ENCODE data around the gene YIF1A. TPM values are rescaled to one million over a fixed set of nuclear protein-coding genes. Genes with fewer than 3 reads are reported as not detected.
"Not testable (repeated sequence)": the region's sequence is repeated elsewhere in the genome, so short reads cannot be mapped to it uniquely, and the experiment has no call there.

YIF1A gene
- total RNA-seq, 3 donors from 2014 or later, result 154 to 170 (median 159) TPM

DNA sequence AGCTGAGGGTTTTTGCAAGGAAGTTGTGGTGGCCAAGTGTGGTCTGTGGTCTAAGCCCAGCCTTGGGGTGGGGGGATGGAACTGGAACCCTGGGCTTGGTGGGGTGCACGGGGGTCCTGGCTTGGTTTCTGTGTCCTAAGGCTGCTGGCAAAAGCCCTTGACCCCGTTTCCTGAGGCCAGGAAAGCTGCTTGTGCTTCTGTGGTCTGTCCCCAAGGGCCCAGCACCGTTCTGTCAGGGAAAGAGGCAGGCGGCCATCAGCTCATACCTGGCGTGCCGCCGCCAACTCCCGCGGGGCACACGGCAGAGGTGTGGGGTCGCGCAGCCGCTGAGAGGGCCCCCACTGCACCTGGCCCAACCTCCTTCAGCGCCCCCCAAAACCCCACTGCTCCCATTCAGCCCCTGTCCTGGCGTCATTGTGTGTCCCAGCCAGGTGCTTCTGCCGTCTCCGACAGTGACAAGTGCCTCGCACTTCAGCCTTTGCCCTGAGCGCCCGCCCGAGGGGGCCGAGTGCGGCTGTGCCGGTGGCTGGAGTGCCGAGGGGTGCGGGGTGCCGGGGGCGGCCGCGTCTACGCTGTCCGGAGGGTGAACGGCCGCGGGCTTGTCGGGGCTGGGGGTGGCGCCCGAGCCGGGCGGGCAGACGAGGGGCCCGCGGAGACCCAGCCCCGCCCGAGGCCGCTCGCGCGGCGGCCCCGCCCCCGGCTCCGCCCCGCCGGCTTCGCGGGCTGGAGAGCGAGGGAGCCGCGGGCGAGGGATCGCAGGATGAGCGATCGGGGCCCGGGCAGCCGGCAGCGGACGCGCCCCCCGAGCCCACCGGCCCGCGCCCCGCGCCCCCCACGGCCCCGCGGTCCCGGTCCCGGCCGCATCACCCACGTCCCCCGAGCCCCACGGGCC lies 11.2 kb downstream of the YIF1A start, which contains the start of gene CNIH2:
Gene CNIH2 (plus strand): TSS at position 705 of the 892 bp plus-strand sequence. CDS start 282 bp downstream, outside the sequence.
- peak; percentile 52 to 57 for ATAC-seq
- H3K4me3 Mint-ChIP-seq, result peak within 1 kb of the TSS; percentile 64
- H3K27me3 Mint-ChIP-seq (ENCODE audit: low read depth), result no peaks in the 10 kb centered on the region
- peaks cover 41% of the 10 kb centered on the region for H3K4me1 Mint-ChIP-seq (ENCODE audit: low read depth)
- H3K9me3 Mint-ChIP-seq, result no peaks in the 10 kb centered on the region
- peaks cover 14% of the 10 kb centered on the region for H3K36me3 Mint-ChIP-seq (ENCODE audit: insufficient read depth)
- DNase-seq, result no peak

DNA sequence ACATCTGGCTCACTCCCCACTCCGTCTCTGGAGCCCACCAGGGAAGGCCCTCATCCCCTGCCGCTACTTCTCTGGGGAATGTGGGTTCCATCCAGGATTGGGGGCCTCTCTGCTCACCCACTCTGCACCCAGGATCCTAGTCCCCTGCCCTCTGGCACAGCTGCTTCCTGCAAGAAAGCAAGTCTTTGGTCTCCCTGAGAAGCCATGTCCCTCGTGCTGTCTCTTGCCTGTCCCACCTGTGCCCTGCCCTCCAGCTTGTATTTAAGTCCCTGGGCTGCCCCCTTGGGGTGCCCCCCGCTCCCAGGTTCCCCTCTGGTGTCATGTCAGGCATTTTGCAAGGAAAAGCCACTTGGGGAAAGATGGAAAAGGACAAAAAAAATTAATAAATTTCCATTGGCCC lies 11.9 kb downstream of the YIF1A start:
- H3K4me3 Mint-ChIP-seq, result not testable (repeated sequence)
- H3K4me1 Mint-ChIP-seq (ENCODE audit: low read depth), result peaks cover 40% of the 10 kb centered on the region

DNA sequence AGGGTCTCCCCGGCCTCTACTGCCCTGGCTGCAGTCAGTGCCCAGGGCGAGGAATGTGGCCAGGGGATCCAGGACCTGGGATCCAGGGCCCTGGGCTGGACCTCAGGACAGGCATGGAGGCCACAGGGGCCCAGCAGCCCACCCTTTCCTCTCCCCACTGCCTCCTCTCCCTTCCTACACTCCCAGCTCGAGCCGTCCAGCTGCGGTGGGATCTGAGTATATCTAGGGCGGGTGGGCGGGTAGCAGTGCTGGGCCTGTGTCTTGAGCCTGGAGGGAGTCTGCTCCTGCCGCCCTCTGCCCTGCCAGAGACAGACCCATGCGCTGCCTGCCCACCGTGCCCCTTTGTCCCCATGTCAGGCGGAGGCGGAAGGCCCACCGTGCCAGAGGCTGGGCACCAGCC lies 12.3 kb downstream of the YIF1A start:
- H3K36me3 Mint-ChIP-seq (ENCODE audit: insufficient read depth), result peaks cover 18% of the 10 kb centered on the region
- ATAC-seq; H3K9me3 Mint-ChIP-seq; H3K27me3 Mint-ChIP-seq (ENCODE audit: low read depth); H3K4me3 Mint-ChIP-seq; DNase-seq: not testable (repeated sequence)
- peaks cover 40% of the 10 kb centered on the region for H3K4me1 Mint-ChIP-seq (ENCODE audit: low read depth)

More for the DNA sequence above, 11.9 kb downstream of the YIF1A start:
- DNase-seq; ATAC-seq; H3K9me3 Mint-ChIP-seq; H3K27me3 Mint-ChIP-seq (ENCODE audit: low read depth): not testable (repeated sequence)
- H3K36me3 Mint-ChIP-seq (ENCODE audit: insufficient read depth), result peaks cover 18% of the 10 kb centered on the region

DNA sequence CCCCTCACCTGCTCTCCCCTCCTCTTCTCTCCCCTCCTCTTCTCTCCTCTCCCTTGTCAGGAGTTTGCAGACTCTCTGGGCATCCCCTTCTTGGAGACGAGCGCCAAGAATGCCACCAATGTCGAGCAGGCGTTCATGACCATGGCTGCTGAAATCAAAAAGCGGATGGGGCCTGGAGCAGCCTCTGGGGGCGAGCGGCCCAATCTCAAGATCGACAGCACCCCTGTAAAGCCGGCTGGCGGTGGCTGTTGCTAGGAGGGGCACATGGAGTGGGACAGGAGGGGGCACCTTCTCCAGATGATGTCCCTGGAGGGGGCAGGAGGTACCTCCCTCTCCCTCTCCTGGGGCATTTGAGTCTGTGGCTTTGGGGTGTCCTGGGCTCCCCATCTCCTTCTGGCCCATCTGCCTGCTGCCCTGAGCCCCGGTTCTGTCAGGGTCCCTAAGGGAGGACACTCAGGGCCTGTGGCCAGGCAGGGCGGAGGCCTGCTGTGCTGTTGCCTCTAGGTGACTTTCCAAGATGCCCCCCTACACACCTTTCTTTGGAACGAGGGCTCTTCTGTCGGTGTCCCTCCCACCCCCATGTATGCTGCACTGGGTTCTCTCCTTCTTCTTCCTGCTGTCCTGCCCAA lies 12.8 kb downstream of the YIF1A start:
- no peaks in the 10 kb centered on the region for H3K9me3 Mint-ChIP-seq
- no peaks in the 10 kb centered on the region for H3K27me3 Mint-ChIP-seq (ENCODE audit: low read depth)
- H3K36me3 Mint-ChIP-seq (ENCODE audit: insufficient read depth), result peaks cover 18% of the 10 kb centered on the region
- DNase-seq, result no peak
- no peak overlapping the region for H3K4me3 Mint-ChIP-seq
- ATAC-seq, result no peak
- H3K4me1 Mint-ChIP-seq (ENCODE audit: low read depth), result peaks cover 35% of the 10 kb centered on the region

DNA sequence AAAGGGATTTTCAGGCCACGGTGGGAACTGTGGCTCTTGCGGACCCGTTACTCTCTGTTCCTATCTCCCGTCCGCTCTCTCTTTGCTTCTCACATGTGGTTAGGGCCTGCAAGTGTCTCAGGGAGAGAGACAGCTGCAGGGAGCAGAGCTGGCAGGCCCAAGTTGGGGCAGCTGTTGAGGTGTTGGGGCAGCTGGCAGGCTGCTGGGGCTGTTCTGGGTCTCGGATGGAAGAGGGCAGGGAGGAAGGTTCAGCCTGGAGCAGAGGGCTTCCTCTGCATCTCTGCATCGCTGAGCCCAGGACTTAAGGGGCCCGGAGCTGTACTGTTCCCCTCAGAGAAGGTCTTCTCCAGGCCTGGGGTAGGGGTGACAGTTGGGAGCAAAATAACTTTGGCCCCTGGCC lies 13.5 kb downstream of the YIF1A start:
- Mint-ChIP-seq H3K27me3 (ENCODE audit: low read depth) (no peaks in the 10 kb centered on the region), H3K4me1 (ENCODE audit: low read depth) (peaks cover 40% of the 10 kb centered on the region), H3K9me3 (no peaks in the 10 kb centered on the region), H3K36me3 (ENCODE audit: insufficient read depth) (peaks cover 20% of the 10 kb centered on the region), H3K4me3 (no peak overlapping the region)
- DNase-seq (no peak), ATAC-seq (no peak)

DNA sequence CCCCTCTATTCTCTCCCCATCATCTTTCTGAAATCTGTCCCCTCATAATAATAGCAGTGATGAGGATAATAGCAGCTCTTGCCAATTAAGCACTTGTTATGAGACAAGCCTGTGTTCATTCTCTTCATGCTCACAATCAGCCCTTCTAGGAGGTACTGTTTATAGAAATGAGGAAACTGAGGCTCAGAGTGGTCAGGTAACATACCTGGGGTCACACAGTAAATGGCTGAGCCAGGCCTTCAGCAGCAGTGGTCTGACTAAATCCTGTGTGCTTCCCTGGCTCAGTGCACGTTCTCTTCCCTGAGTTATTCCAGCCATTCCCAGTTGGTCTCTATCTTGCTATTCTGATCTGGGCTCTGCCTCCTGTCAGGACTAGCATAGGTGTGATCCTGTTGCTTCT lies 14.7 kb downstream of the YIF1A start:
- H3K4me3 Mint-ChIP-seq, result no peak overlapping the region
- H3K9me3 Mint-ChIP-seq, result no peaks in the 10 kb centered on the region
- DNase-seq (no peak), ATAC-seq (no peak)
- peaks cover 49% of the 10 kb centered on the region for H3K4me1 Mint-ChIP-seq (ENCODE audit: low read depth)
- no peaks in the 10 kb centered on the region for H3K27me3 Mint-ChIP-seq (ENCODE audit: low read depth)
- peaks cover 20% of the 10 kb centered on the region for H3K36me3 Mint-ChIP-seq (ENCODE audit: insufficient read depth)

DNA sequence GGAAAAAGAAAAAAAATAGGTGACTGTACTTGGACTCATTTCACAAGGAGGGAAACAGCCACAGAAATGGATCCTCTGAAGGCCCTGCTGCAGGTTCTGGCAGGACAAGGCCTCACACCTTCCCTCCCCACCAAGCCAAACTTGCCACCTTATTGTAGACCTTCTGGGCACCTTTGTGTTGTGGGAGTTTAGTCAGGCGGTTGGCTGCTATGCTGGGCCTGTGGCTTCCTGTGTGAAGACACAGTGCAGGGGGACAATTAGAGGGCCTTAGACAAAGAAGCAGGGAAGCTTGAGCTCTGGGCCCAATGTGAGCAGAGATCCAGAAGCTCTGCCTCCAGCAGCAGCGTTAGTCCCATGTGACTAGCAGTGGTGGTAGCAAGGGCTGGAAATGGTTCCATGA lies 16.3 kb downstream of the YIF1A start:
- Mint-ChIP-seq H3K36me3 (ENCODE audit: insufficient read depth) (peaks cover 20% of the 10 kb centered on the region), H3K9me3 (no peaks in the 10 kb centered on the region), H3K4me1 (ENCODE audit: low read depth) (peaks cover 50% of the 10 kb centered on the region), H3K4me3 (no peak overlapping the region), H3K27me3 (ENCODE audit: low read depth) (no peaks in the 10 kb centered on the region)
- ATAC-seq (no peak), DNase-seq (no peak)

DNA sequence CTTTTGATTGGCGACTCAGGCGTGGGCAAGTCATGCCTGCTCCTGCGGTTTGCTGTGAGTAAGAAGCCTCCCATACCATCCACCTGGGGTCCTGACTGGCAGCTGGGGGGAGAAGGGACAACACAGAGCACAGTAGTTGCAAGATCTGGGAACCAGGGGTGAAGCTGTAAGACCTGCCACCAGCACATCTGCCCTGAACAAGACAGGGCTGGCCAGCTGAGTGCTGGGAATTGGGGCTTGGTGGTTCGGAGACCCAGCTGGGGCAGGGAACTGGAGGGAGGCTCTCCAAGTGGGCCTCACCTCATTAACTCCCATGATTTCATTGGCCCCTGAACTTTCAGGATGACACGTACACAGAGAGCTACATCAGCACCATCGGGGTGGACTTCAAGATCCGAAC lies 17.1 kb downstream of the YIF1A start:
- DNase-seq, result no peak
- no peak for ATAC-seq
- H3K27me3 Mint-ChIP-seq (ENCODE audit: low read depth), result no peaks in the 10 kb centered on the region
- peaks cover 52% of the 10 kb centered on the region for H3K4me1 Mint-ChIP-seq (ENCODE audit: low read depth)
- H3K36me3 Mint-ChIP-seq (ENCODE audit: insufficient read depth), result peaks cover 20% of the 10 kb centered on the region
- H3K4me3 Mint-ChIP-seq, result no peak overlapping the region
- no peaks in the 10 kb centered on the region for H3K9me3 Mint-ChIP-seq

DNA sequence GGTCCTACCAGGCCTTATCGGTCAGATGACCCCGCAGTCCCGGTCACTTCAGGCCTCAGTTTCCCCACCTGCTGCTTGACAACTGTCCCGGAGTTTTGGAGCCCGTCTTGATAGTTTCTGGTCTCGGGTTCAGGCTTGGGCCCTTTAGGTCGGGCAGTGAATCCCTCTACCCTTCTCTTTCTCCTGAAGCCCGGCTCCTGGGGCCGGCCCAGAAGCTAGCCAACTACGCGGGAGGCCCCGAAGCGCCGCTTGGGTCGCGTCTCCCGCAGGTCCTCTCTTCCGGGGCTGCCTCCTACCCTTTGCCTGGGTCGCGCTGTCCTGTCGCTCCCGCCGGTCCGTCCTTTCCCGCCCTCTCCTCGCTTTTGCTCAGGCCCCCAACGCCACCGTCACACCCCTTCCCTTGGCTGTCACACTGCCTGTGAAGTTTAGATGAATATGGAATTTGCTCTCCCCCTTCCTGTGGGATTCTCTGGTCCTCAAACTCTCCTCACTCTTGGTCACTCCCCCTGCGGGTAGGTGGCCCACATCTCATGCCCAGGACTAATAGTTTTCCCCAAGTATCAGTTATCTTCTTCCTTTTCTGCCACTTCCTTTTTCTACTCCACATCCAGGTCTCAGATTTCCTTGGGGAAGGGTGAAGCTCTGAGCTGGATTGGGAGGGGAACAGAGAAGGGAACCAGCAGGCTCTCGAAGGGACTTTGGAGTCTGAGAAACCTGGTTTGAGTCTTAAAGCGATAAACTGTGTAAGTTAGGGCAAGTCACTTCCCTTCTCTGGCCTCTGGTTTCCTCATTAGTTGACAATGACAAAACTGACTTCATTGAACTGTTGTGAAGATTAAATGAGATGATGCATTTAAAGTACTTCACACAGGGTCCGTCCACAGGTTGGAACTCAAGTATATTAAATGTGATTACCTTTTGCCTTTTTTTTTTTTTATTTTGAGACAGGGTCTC lies 19.7 kb downstream of the YIF1A start:
- ATAC-seq (no peak), DNase-seq (no peak)
- H3K4me3 Mint-ChIP-seq, result peak overlapping the region; percentile 96
- no peaks in the 10 kb centered on the region for H3K9me3 Mint-ChIP-seq
- H3K27me3 Mint-ChIP-seq (ENCODE audit: low read depth), result no peaks in the 10 kb centered on the region
- H3K4me1 Mint-ChIP-seq (ENCODE audit: low read depth), result peaks cover 51% of the 10 kb centered on the region
- peaks cover 21% of the 10 kb centered on the region for H3K36me3 Mint-ChIP-seq (ENCODE audit: insufficient read depth)

DNA sequence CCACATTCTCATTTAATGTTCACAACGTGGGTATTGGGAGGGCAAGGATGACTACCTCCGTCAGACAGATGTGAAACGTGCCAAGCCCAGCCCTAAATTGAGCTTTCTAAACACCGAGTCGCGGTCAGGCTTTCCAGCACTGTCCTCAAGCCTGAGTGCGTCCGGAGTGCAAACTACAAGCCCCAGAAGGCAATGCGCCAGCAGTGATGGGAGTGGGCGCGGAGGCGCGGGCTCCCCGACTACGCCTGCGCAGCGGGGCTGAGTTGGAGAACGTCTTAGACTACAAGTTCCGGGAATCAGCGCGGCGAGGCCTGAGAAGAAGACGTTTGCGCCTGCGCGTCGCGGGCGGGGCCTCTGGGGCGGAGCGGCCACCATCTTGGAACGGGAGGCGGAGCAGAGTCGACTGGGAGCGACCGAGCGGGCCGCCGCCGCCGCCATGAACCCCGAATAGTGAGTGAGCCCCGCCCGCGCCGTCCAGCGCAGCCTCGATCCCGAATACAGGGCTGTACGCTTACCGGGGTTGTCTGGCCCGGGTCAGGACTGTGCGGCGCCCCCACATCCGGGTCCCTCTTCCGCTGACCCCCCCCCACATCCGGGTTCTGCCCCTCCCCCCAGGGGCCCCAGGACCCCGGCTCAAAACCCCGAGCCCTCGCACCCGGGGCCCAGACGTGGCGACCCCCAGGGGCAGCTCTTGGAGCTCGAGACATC lies 20.5 kb downstream of the YIF1A start, which contains the start of gene RAB1B:
Gene RAB1B (plus strand): TSS at position 396 of the 708 bp plus-strand sequence. CDS start 41 bp downstream, at position 437.
- peak within 1 kb of the TSS; percentile 96 for H3K4me3 Mint-ChIP-seq
- peaks cover 18% of the 10 kb centered on the region for H3K36me3 Mint-ChIP-seq (ENCODE audit: insufficient read depth)
- no peaks in the 10 kb centered on the region for H3K9me3 Mint-ChIP-seq
- H3K27me3 Mint-ChIP-seq (ENCODE audit: low read depth), result no peaks in the 10 kb centered on the region
- DNase-seq (peak; percentile 99), ATAC-seq (peak; percentile 84 to 85)
- H3K4me1 Mint-ChIP-seq (ENCODE audit: low read depth), result peaks cover 45% of the 10 kb centered on the region

DNA sequence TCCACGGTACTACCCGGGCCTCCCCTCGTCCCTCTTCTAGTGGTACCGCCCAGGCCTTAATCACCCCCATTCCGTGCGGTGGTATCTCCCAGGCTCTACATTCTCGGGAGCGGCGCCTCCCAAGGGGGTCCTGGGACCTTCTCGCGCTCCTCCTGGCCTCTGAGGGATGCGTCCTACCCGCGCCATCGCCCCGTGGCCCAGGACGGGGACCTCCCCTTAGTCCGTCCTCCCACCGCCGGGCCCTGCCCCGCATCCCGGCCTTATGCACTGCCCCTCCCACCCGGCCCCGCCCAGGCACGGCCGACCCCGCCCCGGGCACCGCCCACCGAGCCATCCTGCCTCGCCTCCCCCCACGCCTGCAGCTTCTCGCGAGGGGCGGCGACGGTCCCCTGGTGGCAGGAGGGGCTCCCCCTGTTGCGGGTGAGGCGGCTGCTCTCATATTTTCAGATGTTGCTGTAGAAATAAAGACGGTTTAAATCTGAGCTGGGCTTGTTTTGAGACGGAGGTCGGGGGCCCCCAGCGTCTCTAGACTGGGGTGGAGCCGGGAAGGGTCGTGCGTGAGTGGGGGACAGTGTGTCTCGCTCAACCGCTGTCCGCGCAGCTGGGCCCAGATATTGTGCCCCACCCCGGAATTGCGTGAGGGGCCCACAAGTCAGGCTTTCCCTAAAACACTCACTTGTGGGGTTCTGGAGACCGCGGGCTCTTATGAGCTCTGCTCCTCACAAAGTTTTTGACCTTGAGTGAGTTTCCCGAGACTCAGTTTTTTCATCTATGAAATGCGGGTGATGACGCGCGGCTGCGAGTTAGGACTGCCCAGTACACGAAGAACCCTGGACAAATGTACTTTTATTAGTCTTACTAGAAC lies 21.3 kb downstream of the YIF1A start:
- no peaks in the 10 kb centered on the region for H3K9me3 Mint-ChIP-seq
- peaks cover 17% of the 10 kb centered on the region for H3K36me3 Mint-ChIP-seq (ENCODE audit: insufficient read depth)
- H3K4me1 Mint-ChIP-seq (ENCODE audit: low read depth), result peaks cover 38% of the 10 kb centered on the region
- H3K27me3 Mint-ChIP-seq (ENCODE audit: low read depth), result no peaks in the 10 kb centered on the region
- peak overlapping the region; percentile 96 for H3K4me3 Mint-ChIP-seq
- DNase-seq (peak; percentile 83), ATAC-seq (peak; percentile 63 to 69)

DNA sequence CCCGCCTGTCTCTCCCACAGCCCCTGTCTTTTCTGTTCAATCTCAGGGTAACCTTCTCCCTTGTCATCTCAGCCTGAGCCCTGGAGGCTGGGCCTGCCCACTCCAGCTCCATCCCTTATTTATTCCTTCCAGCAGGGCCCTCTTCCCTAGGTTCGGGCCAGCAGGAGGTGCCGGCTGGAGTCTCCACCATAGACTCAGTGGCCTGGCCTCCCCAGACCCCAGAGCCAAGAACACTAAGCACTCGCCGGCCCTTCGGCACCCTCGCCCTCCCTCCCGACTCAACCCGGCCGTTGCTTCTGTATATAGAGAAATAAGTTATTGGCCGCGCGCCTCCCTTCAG lies 21.9 kb downstream of the YIF1A start:
- no peaks in the 10 kb centered on the region for H3K27me3 Mint-ChIP-seq (ENCODE audit: low read depth)
- peak overlapping the region; percentile 96 for H3K4me3 Mint-ChIP-seq
- H3K9me3 Mint-ChIP-seq, result no peaks in the 10 kb centered on the region
- peaks cover 34% of the 10 kb centered on the region for H3K4me1 Mint-ChIP-seq (ENCODE audit: low read depth)
- H3K36me3 Mint-ChIP-seq (ENCODE audit: insufficient read depth), result peaks cover 14% of the 10 kb centered on the region
- no peak for ATAC-seq
- DNase-seq, result no peak

All from activated T-cell treated with anti-CD3 and anti-CD28 coated beads, Interleukin-2, amount 50 U/mL, for 4 hours (primary cell).